ENCODE data around the gene ARHGAP32.
A peak's percentile ranks its signal among the peaks of the same experiment; 100 is the strongest.
"Not testable (repeated sequence)": the region's sequence is repeated elsewhere in the genome, so short reads cannot be mapped to it uniquely, and the experiment has no call there.

ARHGAP32 gene

GRCh38 chr11:129195682-129196081, 3.6 kb upstream of the ARHGAP32 start:
- DNase-seq = no peak

- no peak for DNase-seq
These were observed 476 bp downstream of the ARHGAP32 start for GRCh38 chr11:129191649-129192048.

- DNase-seq = peak; percentile 2
These were observed 2.0 kb downstream of the ARHGAP32 start for GRCh38 chr11:129190087-129190486.

GRCh38 chr11:129189646-129190045, 2.5 kb downstream of the ARHGAP32 start:
- DNase-seq = no peak

GRCh38 chr11:129185082-129185481, 7.0 kb downstream of the ARHGAP32 start:
- not testable (repeated sequence) for DNase-seq

GRCh38 chr11:129184581-129184980, 7.5 kb downstream of the ARHGAP32 start:
- DNase-seq = no peak

- DNase-seq = no peak
These were observed 24.8 kb downstream of the ARHGAP32 start for GRCh38 chr11:129167315-129167714.

GRCh38 chr11:129163714-129164164, 28.4 kb downstream of the ARHGAP32 start:
- DNase-seq = no peak

- not testable (repeated sequence) for DNase-seq
These were observed 35.0 kb downstream of the ARHGAP32 start for GRCh38 chr11:129157080-129157479.

GRCh38 chr11:129155745-129156144, 36.4 kb downstream of the ARHGAP32 start:
- DNase-seq = no peak

GRCh38 chr11:129148487-129148886, 43.6 kb downstream of the ARHGAP32 start:
- DNase-seq = no peak

GRCh38 chr11:129146191-129146590, 45.9 kb downstream of the ARHGAP32 start:
- no peak for DNase-seq

- DNase-seq = no peak
These were observed 46.8 kb downstream of the ARHGAP32 start for GRCh38 chr11:129145276-129145675.

GRCh38 chr11:129144256-129144655, 47.9 kb downstream of the ARHGAP32 start:
- DNase-seq = no peak

GRCh38 chr11:129143335-129143734, 48.8 kb downstream of the ARHGAP32 start:
- peak; percentile 83 for DNase-seq

- no peak for DNase-seq
These were observed 50.2 kb downstream of the ARHGAP32 start for GRCh38 chr11:129141748-129142523.

GRCh38 chr11:129131316-129131715, 60.8 kb downstream of the ARHGAP32 start:
- no peak for DNase-seq

GRCh38 chr11:129128881-129129620, 63.1 kb downstream of the ARHGAP32 start:
- DNase-seq = not testable (repeated sequence)

GRCh38 chr11:129119036-129119435, 73.1 kb downstream of the ARHGAP32 start:
- DNase-seq = no peak

- DNase-seq = peak; percentile 49
These were observed 74.4 kb downstream of the ARHGAP32 start for GRCh38 chr11:129117595-129118350.

GRCh38 chr11:129115652-129116586, 76.2 kb downstream of the ARHGAP32 start:
- DNase-seq = no peak

GRCh38 chr11:129109701-129110100, 82.4 kb downstream of the ARHGAP32 start:
- DNase-seq = no peak

All from inflammatory macrophage treated with lipopolysaccharide for 4 hours (primary cell).